Cardiac muscle cell (in vitro differentiated cells and primary cell): ENCODE results near the gene UBASH3B. TPM values are rescaled to one million over a fixed set of nuclear protein-coding genes. Genes with fewer than 3 reads are reported as not detected.

Experiments used
- DNase-seq, 2 donors: peaks; one replicate each; pipeline versions ENCODE4 v3.0.0 to v3.0.0-alpha.2; 2010 to 2017; ENCODE audit warnings: low read depth in 1 of 2, low spot score in 1 of 2
- H3K27ac ChIP-seq: fragments of 200-600 bp; sonication (generic); 2 replicates; pipeline ENCODE4 v1.5.1; 2016
- H3K27me3 ChIP-seq: fragments of 200-600 bp; sonication (generic); 2 replicates; pipeline ENCODE4 v1.6.0; 2016; ENCODE audit warnings: control low read depth
- H3K36me3 ChIP-seq: fragments of 200-600 bp; sonication (generic); 2 replicates; pipeline ENCODE4 v1.5.1; 2016; ENCODE audit warnings: control low read depth
- H3K4me1 ChIP-seq: fragments of 200-600 bp; sonication (generic); 2 replicates; pipeline ENCODE4 v1.8.1; 2017; ENCODE audit warnings: low read depth, mild to moderate bottlenecking, mixed run types
- H3K4me3 ChIP-seq: fragments of 200-600 bp; sonication (generic); 2 replicates; pipeline ENCODE4 v1.5.1; 2016; ENCODE audit warnings: mild to moderate bottlenecking
- H3K9me3 ChIP-seq: fragments of 200-600 bp; sonication (generic); 2 replicates; pipeline ENCODE4 v1.5.1; 2017; ENCODE audit warnings: low read depth, mild to moderate bottlenecking, control low read depth
- polyA plus RNA-seq: library from polyadenylated mRNA; unstranded; fragments of >200 nt; fragmentation: Nextera tagmentation; extraction: Ambion mirVana; gene quantifications from 2 replicates; pipeline ENCODE4 v1.2.1, GENCODE V29; 2016
- total RNA-seq: library from RNA; depleted of rRNA; stranded (reverse); fragments of >200 nt; gene quantifications from 2 replicates; pipeline ENCODE4 v1.2.3, GENCODE V29; 2016
- TF ChIP-seq, protein P1 (sequence below): IDR thresholded peaks from 2 replicates; pipeline ENCODE4 v1.5.1; 2012; ENCODE audit warnings: low read depth, mild to moderate bottlenecking, low read length

Gene UBASH3B
- total and polyA plus RNA-seq, 2 experiments from 2014 or later = 2.7 TPM; not detected in 1

- Histone ChIP-seq H3K4me3 (no peak overlapping the region), H3K27ac (no peak overlapping the region), H3K27me3 (no peaks in the 10 kb centered on the region), H3K4me1 (no peaks in the 10 kb centered on the region), H3K36me3 (no peaks in the 10 kb centered on the region), H3K9me3 (no peaks in the 10 kb centered on the region)
- TF ChIP-seq, protein P1, sequence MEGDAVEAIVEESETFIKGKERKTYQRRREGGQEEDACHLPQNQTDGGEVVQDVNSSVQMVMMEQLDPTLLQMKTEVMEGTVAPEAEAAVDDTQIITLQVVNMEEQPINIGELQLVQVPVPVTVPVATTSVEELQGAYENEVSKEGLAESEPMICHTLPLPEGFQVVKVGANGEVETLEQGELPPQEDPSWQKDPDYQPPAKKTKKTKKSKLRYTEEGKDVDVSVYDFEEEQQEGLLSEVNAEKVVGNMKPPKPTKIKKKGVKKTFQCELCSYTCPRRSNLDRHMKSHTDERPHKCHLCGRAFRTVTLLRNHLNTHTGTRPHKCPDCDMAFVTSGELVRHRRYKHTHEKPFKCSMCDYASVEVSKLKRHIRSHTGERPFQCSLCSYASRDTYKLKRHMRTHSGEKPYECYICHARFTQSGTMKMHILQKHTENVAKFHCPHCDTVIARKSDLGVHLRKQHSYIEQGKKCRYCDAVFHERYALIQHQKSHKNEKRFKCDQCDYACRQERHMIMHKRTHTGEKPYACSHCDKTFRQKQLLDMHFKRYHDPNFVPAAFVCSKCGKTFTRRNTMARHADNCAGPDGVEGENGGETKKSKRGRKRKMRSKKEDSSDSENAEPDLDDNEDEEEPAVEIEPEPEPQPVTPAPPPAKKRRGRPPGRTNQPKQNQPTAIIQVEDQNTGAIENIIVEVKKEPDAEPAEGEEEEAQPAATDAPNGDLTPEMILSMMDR = peak; percentile 93
- DNase-seq = peak; percentile 33 to 56
These were observed 140.7 kb downstream of the UBASH3B start for GRCh38 chr11:122796128-122796717.

DNA sequence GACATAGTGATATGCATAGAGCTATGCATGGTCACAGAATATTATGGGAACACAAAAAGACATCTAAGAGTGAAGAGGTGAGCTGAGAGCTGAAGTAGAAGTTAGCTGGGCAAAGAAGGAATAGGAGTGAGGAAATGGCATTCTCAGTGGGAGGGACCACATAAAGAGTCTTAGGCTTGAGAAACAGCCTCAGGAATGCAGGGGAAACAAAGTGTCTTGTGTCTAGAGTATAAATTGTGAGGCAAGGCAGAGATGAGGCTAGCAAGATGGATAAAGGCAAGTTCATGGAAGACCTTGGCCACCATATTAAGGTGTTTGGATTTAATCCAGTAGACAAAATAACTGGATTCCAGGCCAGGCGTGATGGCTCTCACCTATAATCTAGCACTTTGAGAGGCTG, 142.1 kb downstream of the UBASH3B start:
- Histone ChIP-seq H3K27me3 (no peaks in the 10 kb centered on the region), H3K9me3 (no peaks in the 10 kb centered on the region), H3K4me3 (no peak overlapping the region), H3K36me3 (no peaks in the 10 kb centered on the region), H3K27ac (no peak overlapping the region), H3K4me1 (no peaks in the 10 kb centered on the region)
- TF ChIP-seq, protein P1 = no peak
- peak in 1 of 2 donors; percentile 49 for DNase-seq

- DNase-seq = no peak
- H3K4me1 ChIP-seq = no peaks in the 10 kb centered on the region
- no peak overlapping the region for H3K27ac ChIP-seq
- TF ChIP-seq, protein P1 = no peak
- H3K36me3 ChIP-seq = no peaks in the 10 kb centered on the region
- H3K4me3 ChIP-seq = no peak overlapping the region
- no peaks in the 10 kb centered on the region for H3K27me3 ChIP-seq
- H3K9me3 ChIP-seq = no peaks in the 10 kb centered on the region
These were observed 144.0 kb downstream of the UBASH3B start for GRCh38 chr11:122799406-122800105.

GRCh38 chr11:122802876-122803275, 147.4 kb downstream of the UBASH3B start:
- H3K27ac ChIP-seq = no peak overlapping the region
- no peaks in the 10 kb centered on the region for H3K27me3 ChIP-seq
- TF ChIP-seq, protein P1 = no peak
- DNase-seq = no peak
- no peaks in the 10 kb centered on the region for H3K4me1 ChIP-seq
- no peaks in the 10 kb centered on the region for H3K9me3 ChIP-seq
- no peaks in the 10 kb centered on the region for H3K36me3 ChIP-seq
- no peak overlapping the region for H3K4me3 ChIP-seq

DNA sequence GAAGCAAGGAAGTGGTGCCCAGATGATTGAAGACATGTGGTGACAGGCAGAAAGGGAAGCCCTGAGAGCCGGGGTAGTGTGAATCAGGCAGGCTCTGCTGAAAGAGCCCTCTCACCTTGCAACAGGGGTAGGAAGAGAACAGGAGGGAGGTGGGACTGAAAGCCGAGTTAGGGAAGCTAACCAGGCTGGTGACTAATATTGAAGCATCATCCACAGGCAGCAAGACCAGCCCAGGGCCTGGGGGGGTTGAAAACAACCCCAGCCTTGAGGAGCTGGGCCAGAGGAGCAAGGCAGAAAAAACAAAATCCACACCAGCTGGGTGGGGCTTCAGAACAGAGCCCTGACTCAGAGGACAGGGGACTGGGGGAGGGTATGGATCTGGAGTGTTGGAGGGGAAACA, 147.8 kb downstream of the UBASH3B start:
- no peaks in the 10 kb centered on the region for H3K4me1 ChIP-seq
- H3K4me3 ChIP-seq = no peak overlapping the region
- no peaks in the 10 kb centered on the region for H3K9me3 ChIP-seq
- H3K27me3 ChIP-seq = no peaks in the 10 kb centered on the region
- TF ChIP-seq, protein P1 = no peak
- peak in 1 of 2 donors; percentile 18 for DNase-seq
- no peak overlapping the region for H3K27ac ChIP-seq
- no peaks in the 10 kb centered on the region for H3K36me3 ChIP-seq
